GM10266 (cell line): Measurements from ENCODE around the gene EIF3A.
"Not testable (repeated sequence)": the region's sequence is repeated elsewhere in the genome, so short reads cannot be mapped to it uniquely, and the experiment has no call there.

Experiments
- DNase-seq: peaks from one replicate; pipeline ENCODE4 v3.0.0; 2012; ENCODE audit errors: extremely low spot score
- CTCF ChIP-seq: IDR thresholded peaks from 2 replicates; pipeline ENCODE4 v1.5.1; 2012; ENCODE audit warnings: mild to moderate bottlenecking, low read depth; ENCODE audit not compliant: control insufficient read depth, insufficient read depth; ENCODE audit errors: missing control alignments

The EIF3A gene

GRCh38 chr10:119118231-119118630, 37.6 kb upstream of the EIF3A start:
- no peak for DNase-seq
- no peak for TF ChIP-seq CTCF

- no peak for DNase-seq
- no peak for TF ChIP-seq CTCF
These were observed 35.8 kb upstream of the EIF3A start for GRCh38 chr10:119116326-119116951.

GRCh38 chr10:119115926-119116325, 35.3 kb upstream of the EIF3A start:
- DNase-seq, result no peak
- no peak for TF ChIP-seq CTCF

GRCh38 chr10:119113751-119114732, 33.4 kb upstream of the EIF3A start:
- DNase-seq, result no peak
- no peak for TF ChIP-seq CTCF

GRCh38 chr10:119112056-119112455, 31.4 kb upstream of the EIF3A start:
- no peak for TF ChIP-seq CTCF
- no peak for DNase-seq

- DNase-seq, result not testable (repeated sequence)
These were observed 27.2 kb upstream of the EIF3A start for GRCh38 chr10:119107771-119108170.

GRCh38 chr10:119107106-119107505, 26.5 kb upstream of the EIF3A start:
- DNase-seq, result not testable (repeated sequence)

- not testable (repeated sequence) for DNase-seq
These were observed 25.3 kb upstream of the EIF3A start for GRCh38 chr10:119105899-119106298.
